Islet precursor cell (in vitro differentiated cells): Measurements from ENCODE around the gene SEPTIN10.

Experiments
- DNase-seq: peaks from one replicate; pipeline ENCODE4 v3.0.0-alpha.2; 2018

SEPTIN10 gene

GRCh38 chr2:109519513-109519912, 94.3 kb downstream of the SEPTIN10 start:
- no peak for DNase-seq

- DNase-seq, result no peak
These were observed 96.5 kb downstream of the SEPTIN10 start for GRCh38 chr2:109517118-109517889.

GRCh38 chr2:109516445-109517117, 97.2 kb downstream of the SEPTIN10 start:
- peak; percentile 94 for DNase-seq

GRCh38 chr2:109514857-109515256, 98.9 kb downstream of the SEPTIN10 start:
- DNase-seq, result no peak

GRCh38 chr2:109513749-109514588, 99.8 kb downstream of the SEPTIN10 start:
- DNase-seq, result no peak

- DNase-seq, result no peak
These were observed 100.5 kb downstream of the SEPTIN10 start for GRCh38 chr2:109513230-109513629.

GRCh38 chr2:109512076-109512475, 101.7 kb downstream of the SEPTIN10 start:
- no peak for DNase-seq

GRCh38 chr2:109511168-109511567, 102.6 kb downstream of the SEPTIN10 start:
- no peak for DNase-seq

- peak; percentile 84 for DNase-seq
These were observed 103.4 kb downstream of the SEPTIN10 start for GRCh38 chr2:109510136-109511028.

- no peak for DNase-seq
These were observed 105.2 kb downstream of the SEPTIN10 start for GRCh38 chr2:109508556-109508955.

- DNase-seq, result no peak
These were observed 105.9 kb downstream of the SEPTIN10 start for GRCh38 chr2:109507828-109508227.

- no peak for DNase-seq
These were observed 106.5 kb downstream of the SEPTIN10 start for GRCh38 chr2:109507217-109507616.

- no peak for DNase-seq
These were observed 110.6 kb downstream of the SEPTIN10 start for GRCh38 chr2:109503191-109503590.

- DNase-seq, result no peak
These were observed 112.3 kb downstream of the SEPTIN10 start for GRCh38 chr2:109501461-109501860.

- DNase-seq, result no peak
These were observed 112.9 kb downstream of the SEPTIN10 start for GRCh38 chr2:109500910-109501309.

GRCh38 chr2:109499566-109499965, 114.2 kb downstream of the SEPTIN10 start:
- no peak for DNase-seq

GRCh38 chr2:109498906-109499305, 114.9 kb downstream of the SEPTIN10 start:
- no peak for DNase-seq

GRCh38 chr2:109497911-109498870, 115.6 kb downstream of the SEPTIN10 start:
- no peak for DNase-seq

GRCh38 chr2:109497463-109497862, 116.3 kb downstream of the SEPTIN10 start:
- no peak for DNase-seq

- DNase-seq, result no peak
These were observed 119.4 kb downstream of the SEPTIN10 start for GRCh38 chr2:109494351-109494750.
